ENCODE results near the gene LRRN3. TPM values are rescaled to one million over a fixed set of nuclear protein-coding genes. Genes with fewer than 3 reads are reported as not detected.

LRRN3 gene
- total and polyA plus RNA-seq, 4 donors, result 0.42 to 13.7 (median 2.9) TPM

DNA sequence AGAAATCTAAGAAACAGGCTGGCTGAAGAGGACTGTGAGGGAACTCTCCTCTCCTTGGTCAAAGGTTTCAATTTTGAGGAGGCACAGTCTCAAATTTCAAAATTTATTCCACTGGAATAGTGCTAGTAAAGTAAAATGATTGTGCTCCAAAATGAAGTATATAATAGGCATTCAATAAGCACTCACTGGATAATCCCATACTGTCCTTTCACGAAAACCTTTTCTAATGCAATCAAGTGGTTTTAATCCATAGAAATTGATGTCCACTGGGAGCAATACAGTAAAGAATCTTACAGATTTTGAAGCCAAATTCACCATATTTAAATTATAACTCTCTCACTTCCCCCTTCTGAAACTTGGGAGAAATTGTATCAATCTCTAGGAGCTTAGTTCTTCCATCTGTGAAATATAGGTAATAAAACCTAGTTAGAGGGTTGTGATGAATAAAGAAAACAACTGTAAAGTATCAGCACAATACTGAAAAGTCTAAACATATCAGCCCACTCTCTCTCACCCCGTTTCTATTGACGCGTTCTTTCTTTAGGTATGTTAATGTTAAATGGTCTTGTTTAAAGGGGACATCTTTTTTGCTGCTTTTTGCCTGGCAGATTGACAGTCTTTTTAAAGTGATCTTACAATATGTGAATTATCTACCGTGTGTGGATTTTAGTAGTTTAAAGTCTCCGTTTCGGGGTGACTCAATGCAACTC is 40.8 kb upstream of the LRRN3 start:
- Histone ChIP-seq H3K36me3 (ENCODE audit: control insufficient read depth in 4 of 4, insufficient read depth in 4 of 4, low read length in 4 of 4) (no peaks in the 10 kb centered on the region), H3K4me1 (ENCODE audit: control insufficient read depth in 5 of 5, insufficient read depth in 5 of 5, low read length in 5 of 5) (peaks cover 0 to 20% (median 0%) of the 10 kb centered on the region in 5 donors), H3K27ac (ENCODE audit: low read depth in 1 of 2, low read length in 1 of 2) (no peak overlapping the region), H3K9ac (ENCODE audit: insufficient read depth in 1 of 2, low read length in 2 of 2) (no peak overlapping the region), H3K4me3 (no peak overlapping the region), H3K27me3 (ENCODE audit: control insufficient read depth in 3 of 3, insufficient read depth in 3 of 3, low read length in 2 of 3) (no peaks in the 10 kb centered on the region), H3K9me3 (ENCODE audit: control insufficient read depth in 4 of 4, insufficient read depth in 3 of 4, low read length in 3 of 4) (no peaks in the 10 kb centered on the region)
- TF ChIP-seq, protein P1, sequence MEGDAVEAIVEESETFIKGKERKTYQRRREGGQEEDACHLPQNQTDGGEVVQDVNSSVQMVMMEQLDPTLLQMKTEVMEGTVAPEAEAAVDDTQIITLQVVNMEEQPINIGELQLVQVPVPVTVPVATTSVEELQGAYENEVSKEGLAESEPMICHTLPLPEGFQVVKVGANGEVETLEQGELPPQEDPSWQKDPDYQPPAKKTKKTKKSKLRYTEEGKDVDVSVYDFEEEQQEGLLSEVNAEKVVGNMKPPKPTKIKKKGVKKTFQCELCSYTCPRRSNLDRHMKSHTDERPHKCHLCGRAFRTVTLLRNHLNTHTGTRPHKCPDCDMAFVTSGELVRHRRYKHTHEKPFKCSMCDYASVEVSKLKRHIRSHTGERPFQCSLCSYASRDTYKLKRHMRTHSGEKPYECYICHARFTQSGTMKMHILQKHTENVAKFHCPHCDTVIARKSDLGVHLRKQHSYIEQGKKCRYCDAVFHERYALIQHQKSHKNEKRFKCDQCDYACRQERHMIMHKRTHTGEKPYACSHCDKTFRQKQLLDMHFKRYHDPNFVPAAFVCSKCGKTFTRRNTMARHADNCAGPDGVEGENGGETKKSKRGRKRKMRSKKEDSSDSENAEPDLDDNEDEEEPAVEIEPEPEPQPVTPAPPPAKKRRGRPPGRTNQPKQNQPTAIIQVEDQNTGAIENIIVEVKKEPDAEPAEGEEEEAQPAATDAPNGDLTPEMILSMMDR (IDR thresholded peaks at IDR 0.05; ENCODE audit: control extremely low read depth, extremely low read depth), result no peak
- 73% methylated on average over 7 of the region's 7 CpGs for WGBS, 2 donors
- DNase-seq (peak in 2 of 3 donors; percentile 26 to 38), ATAC-seq (ENCODE audit: insufficient read depth, low FRiP score) (no peak)

DNA sequence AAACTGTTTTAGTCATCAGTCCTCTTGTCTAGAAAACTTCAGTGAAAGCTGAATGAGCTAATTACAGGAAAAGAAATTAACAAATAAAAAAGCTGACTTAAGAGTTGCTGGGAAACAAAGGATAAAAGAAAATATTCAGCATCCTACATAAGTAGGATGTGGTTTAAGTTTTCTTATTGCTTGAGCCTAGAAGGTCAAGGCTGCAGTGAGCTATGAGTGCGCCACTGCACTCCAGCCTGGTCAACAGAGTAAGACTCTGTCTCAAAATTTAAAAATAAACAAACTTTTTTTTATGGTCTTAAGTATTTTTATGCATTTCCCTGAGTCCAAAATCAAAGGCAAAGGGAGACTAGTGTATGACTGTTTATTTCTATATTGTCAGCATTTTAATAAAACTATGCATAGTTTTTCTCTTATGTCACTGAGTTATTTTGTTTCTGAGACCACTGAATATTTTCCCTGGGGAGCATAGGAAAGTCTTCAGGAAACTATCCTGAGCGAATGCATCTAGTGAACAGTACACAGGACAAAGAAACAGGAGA is 40.0 kb upstream of the LRRN3 start:
- peak in 2 of 3 donors; percentile 39 to 52 for DNase-seq

DNA sequence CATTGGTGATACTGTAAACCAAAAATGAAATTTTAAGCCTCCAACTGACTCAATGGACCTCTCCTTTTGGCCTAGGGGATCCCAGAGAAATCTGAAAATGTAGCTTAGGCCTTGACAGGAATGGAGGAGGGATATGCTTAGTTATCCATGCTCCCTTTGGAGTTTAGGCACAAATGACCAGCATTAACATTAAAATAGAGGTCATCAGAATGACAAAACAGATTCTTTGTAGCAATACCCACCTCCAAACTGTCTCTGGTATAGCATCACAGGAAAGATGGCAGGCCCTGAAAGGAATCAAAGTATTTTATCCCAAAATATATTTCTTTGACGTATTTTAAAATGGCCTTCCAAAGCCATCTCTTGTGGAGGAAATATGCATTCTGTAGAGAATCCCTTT is 39.1 kb upstream of the LRRN3 start:
- H3K4me1 ChIP-seq (ENCODE audit: control insufficient read depth in 5 of 5, insufficient read depth in 5 of 5, low read length in 5 of 5), result peaks cover 0 to 20% (median 0%) of the 10 kb centered on the region in 5 donors
- no peaks in the 10 kb centered on the region for H3K36me3 ChIP-seq (ENCODE audit: control insufficient read depth in 4 of 4, insufficient read depth in 4 of 4, low read length in 4 of 4)
- TF ChIP-seq, protein P1 (IDR thresholded peaks at IDR 0.05; ENCODE audit: control extremely low read depth, extremely low read depth), result no peak
- DNase-seq, result no peak
- no peak for ATAC-seq (ENCODE audit: insufficient read depth, low FRiP score)
- no peak overlapping the region for H3K4me3 ChIP-seq
- 90 to 96% methylated on average over 1 of the region's 1 CpG for WGBS, 2 donors
- no peak overlapping the region for H3K27ac ChIP-seq (ENCODE audit: low read depth in 1 of 2, low read length in 1 of 2)
- H3K9ac ChIP-seq (ENCODE audit: insufficient read depth in 1 of 2, low read length in 2 of 2), result no peak overlapping the region
- H3K27me3 ChIP-seq (ENCODE audit: control insufficient read depth in 3 of 3, insufficient read depth in 3 of 3, low read length in 2 of 3), result no peaks in the 10 kb centered on the region
- H3K9me3 ChIP-seq (ENCODE audit: control insufficient read depth in 4 of 4, insufficient read depth in 3 of 4, low read length in 3 of 4), result no peaks in the 10 kb centered on the region

More for the DNA sequence above, 40.0 kb upstream of the LRRN3 start:
- peaks cover 0 to 20% (median 0%) of the 10 kb centered on the region in 5 donors for H3K4me1 ChIP-seq (ENCODE audit: control insufficient read depth in 5 of 5, insufficient read depth in 5 of 5, low read length in 5 of 5)
- H3K4me3 ChIP-seq, result no peak overlapping the region
- no peaks in the 10 kb centered on the region for H3K36me3 ChIP-seq (ENCODE audit: control insufficient read depth in 4 of 4, insufficient read depth in 4 of 4, low read length in 4 of 4)
- H3K27me3 ChIP-seq (ENCODE audit: control insufficient read depth in 3 of 3, insufficient read depth in 3 of 3, low read length in 2 of 3), result no peaks in the 10 kb centered on the region
- H3K27ac ChIP-seq (ENCODE audit: low read depth in 1 of 2, low read length in 1 of 2), result no peak overlapping the region
- no peaks in the 10 kb centered on the region for H3K9me3 ChIP-seq (ENCODE audit: control insufficient read depth in 4 of 4, insufficient read depth in 3 of 4, low read length in 3 of 4)
- H3K9ac ChIP-seq (ENCODE audit: insufficient read depth in 1 of 2, low read length in 2 of 2), result no peak overlapping the region
- TF ChIP-seq, protein P1 (IDR thresholded peaks at IDR 0.05; ENCODE audit: control extremely low read depth, extremely low read depth), result no peak
- no peak for ATAC-seq (ENCODE audit: insufficient read depth, low FRiP score)
- 80 to 83% methylated on average over 2 of the region's 2 CpGs for WGBS, 2 donors
